Glutamatergic neuron (in vitro differentiated cells): ENCODE results near the gene IQCK. TPM values are rescaled to one million over a fixed set of nuclear protein-coding genes. Genes with fewer than 3 reads are reported as not detected.
A peak's percentile ranks its signal among the peaks of the same experiment; 100 is the strongest.

ENCODE experiments used
- DNase-seq: peaks from one replicate; pipeline ENCODE4 v3.0.0; 2022
- H3K27ac Mint-ChIP-seq: one replicate; pipeline ENCODE4 v1.8.0; 2020; ENCODE audit warnings: mild to moderate bottlenecking, mixed read lengths, inconsistent platforms; ENCODE audit not compliant: unreplicated experiment
- H3K27me3 Mint-ChIP-seq: one replicate; pipeline ENCODE4 v1.8.0; 2020; ENCODE audit warnings: mild to moderate bottlenecking, moderate library complexity, mixed read lengths, inconsistent platforms; ENCODE audit not compliant: unreplicated experiment
- H3K36me3 Mint-ChIP-seq: one replicate; pipeline ENCODE4 v1.8.0; 2020; ENCODE audit warnings: mild to moderate bottlenecking, mixed read lengths, inconsistent platforms; ENCODE audit not compliant: unreplicated experiment
- H3K4me1 Mint-ChIP-seq: one replicate; pipeline ENCODE4 v1.8.0; 2020; ENCODE audit warnings: mild to moderate bottlenecking, low read depth, mixed read lengths, inconsistent platforms; ENCODE audit not compliant: unreplicated experiment
- H3K4me3 Mint-ChIP-seq: one replicate; pipeline ENCODE4 v1.8.0; 2020; ENCODE audit warnings: mild to moderate bottlenecking, mixed read lengths, inconsistent platforms; ENCODE audit not compliant: unreplicated experiment
- H3K9me3 Mint-ChIP-seq: one replicate; pipeline ENCODE4 v1.8.0; 2020; ENCODE audit warnings: mild to moderate bottlenecking, moderate library complexity, mixed read lengths, inconsistent platforms; ENCODE audit not compliant: unreplicated experiment
- total RNA-seq: library from RNA; stranded (reverse); fragmentation: NEBNext Ultra II Directional; extraction: Animal tissue kit (Norgen Biotek cat#: 25700); gene quantifications from one replicate; pipeline ENCODE4 v1.2.1, GENCODE V29; 2021; ENCODE audit not compliant: unreplicated experiment
- TF ChIP-seq, protein P1 (sequence below): fragments of 200-600 bp; sonication (generic); IDR thresholded peaks from one replicate; pipeline ENCODE4 v1.5.0; 2021; ENCODE audit not compliant: partially characterized antibody, unreplicated experiment

IQCK gene
- total RNA-seq, 1 donor from 2014 or later = 5.1 TPM

DNA sequence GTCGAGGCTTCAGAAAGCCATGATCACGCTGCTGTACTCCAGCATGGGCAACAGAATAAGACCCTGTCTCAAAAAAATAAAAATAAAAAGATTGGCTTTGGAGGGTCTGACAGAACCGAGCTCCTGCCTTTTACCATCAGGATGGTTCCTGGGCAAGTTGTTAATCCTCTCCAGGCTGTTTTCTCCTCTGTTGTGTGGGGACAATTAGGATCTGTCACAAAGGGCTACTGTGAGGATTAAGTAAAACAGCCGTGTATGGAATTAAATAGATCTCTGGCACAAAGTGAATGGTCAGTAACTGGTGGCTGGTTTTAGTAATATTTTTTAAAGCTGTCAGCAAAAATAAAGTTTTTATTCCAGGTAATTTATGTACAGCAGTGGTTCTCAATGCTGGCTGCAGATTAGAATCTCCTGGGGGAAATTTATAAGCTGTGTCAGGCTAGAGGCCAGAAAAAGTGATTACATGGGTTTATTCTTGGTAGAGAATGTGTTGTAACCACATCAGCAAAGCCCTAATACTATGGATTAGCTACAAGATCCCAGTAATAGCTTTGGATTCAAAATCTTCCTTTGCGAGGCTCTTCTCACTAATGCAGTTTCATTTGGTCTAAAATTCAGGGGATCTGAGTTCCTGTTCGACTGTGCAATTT lies 119.4 kb downstream of the IQCK start:
- TF ChIP-seq, protein P1, sequence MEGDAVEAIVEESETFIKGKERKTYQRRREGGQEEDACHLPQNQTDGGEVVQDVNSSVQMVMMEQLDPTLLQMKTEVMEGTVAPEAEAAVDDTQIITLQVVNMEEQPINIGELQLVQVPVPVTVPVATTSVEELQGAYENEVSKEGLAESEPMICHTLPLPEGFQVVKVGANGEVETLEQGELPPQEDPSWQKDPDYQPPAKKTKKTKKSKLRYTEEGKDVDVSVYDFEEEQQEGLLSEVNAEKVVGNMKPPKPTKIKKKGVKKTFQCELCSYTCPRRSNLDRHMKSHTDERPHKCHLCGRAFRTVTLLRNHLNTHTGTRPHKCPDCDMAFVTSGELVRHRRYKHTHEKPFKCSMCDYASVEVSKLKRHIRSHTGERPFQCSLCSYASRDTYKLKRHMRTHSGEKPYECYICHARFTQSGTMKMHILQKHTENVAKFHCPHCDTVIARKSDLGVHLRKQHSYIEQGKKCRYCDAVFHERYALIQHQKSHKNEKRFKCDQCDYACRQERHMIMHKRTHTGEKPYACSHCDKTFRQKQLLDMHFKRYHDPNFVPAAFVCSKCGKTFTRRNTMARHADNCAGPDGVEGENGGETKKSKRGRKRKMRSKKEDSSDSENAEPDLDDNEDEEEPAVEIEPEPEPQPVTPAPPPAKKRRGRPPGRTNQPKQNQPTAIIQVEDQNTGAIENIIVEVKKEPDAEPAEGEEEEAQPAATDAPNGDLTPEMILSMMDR = no peak
- Mint-ChIP-seq H3K36me3 (no peaks in the 10 kb centered on the region), H3K4me1 (peaks cover 11% of the 10 kb centered on the region), H3K9me3 (no peaks in the 10 kb centered on the region), H3K4me3 (no peak overlapping the region), H3K27ac (no peak overlapping the region), H3K27me3 (peaks cover 8% of the 10 kb centered on the region)
- DNase-seq = no peak

DNA sequence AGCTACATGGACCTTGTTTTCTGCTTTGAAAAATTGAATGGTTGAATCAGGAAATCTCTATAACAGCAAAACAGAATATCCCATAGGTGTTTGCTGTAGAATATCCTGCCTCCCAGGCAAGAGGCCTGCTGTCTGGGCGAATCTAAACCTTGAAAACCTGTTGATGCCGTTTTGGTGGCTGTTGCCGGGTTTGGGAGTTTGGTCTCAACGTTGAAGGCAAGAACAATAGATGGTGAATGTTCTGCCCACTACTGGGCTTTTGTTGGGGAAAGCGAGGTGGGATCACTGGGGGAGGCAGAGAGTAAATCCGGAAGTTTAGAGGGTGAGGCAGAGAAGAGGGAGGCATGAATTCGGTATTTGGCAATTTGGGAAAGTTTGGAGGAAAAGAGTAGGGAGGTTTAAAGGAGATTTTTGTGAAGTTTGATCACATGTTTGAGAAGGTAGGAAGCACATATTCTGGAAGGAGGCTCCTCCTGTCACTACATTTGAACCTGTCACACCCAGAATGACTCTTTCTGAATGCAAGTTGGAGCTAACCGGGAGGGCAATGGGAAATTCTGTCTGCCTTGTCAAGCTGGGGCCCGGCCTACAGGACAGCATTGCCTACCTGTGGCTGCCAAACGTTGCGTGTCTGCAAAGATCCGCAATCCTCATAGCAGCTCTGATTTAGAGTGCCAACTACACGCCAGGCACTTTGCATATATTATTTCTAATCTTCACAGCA lies 120.1 kb downstream of the IQCK start:
- Mint-ChIP-seq H3K4me3 (no peak overlapping the region), H3K27me3 (peaks cover 6% of the 10 kb centered on the region), H3K27ac (no peak overlapping the region), H3K36me3 (no peaks in the 10 kb centered on the region), H3K9me3 (no peaks in the 10 kb centered on the region), H3K4me1 (peaks cover 16% of the 10 kb centered on the region)
- TF ChIP-seq, protein P1 = no peak
- no peak for DNase-seq

DNA sequence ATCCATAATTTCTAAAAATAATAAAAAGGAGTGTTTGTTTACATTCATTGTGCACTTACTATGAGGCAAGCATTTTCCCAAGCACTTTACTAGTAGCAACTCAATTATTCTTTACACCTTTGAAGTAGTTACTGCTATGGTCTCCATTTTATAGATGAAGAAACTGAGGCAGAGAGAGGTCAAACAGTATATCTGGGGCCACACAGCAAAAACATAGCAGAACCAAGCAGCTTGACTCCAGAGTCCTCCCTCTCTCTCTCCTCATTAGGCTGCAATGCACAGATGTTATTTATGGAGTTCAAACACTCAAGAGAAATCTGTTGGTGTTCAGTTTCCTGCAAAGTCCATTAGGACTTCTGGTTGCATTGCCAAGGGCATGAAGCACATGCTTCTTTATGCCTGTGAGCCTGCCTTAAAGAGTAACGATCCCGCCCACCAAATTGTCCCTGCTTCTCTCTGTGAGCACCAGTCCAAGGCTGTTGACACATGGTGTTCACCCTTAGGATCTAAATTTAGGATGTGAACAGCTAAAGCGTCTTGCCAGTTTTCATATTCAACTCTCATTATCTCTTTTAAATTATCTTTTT lies 122.5 kb downstream of the IQCK start:
- TF ChIP-seq, protein P1 = no peak
- Mint-ChIP-seq H3K4me1 (peaks cover 21% of the 10 kb centered on the region), H3K27me3 (peaks cover 6% of the 10 kb centered on the region), H3K36me3 (no peaks in the 10 kb centered on the region), H3K4me3 (no peak overlapping the region), H3K9me3 (no peaks in the 10 kb centered on the region), H3K27ac (peak overlapping the region; percentile 60)
- peak; percentile 38 for DNase-seq

DNA sequence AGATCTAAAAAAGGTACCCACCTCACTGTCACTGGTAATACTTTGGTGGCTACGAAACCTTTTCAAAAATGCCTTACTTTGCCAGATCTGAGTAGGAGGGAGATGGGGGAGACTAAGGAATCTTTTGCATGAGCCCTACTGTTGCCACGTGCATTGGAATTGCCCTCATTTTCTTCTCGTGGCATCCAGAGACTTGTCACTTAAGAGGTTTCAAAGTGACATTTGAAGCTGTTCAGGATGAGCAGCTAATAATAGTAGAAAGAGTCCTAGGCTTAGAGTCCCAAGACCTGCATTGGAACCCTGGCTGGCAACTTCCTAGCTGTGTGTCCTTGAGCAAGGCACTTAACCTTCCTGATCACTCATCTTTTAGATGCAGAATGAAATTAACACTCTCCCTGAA lies 123.1 kb downstream of the IQCK start:
- peaks cover 6% of the 10 kb centered on the region for H3K27me3 Mint-ChIP-seq
- peak overlapping the region; percentile 60 for H3K27ac Mint-ChIP-seq
- H3K9me3 Mint-ChIP-seq = no peaks in the 10 kb centered on the region
- no peak for DNase-seq
- peaks cover 21% of the 10 kb centered on the region for H3K4me1 Mint-ChIP-seq
- no peaks in the 10 kb centered on the region for H3K36me3 Mint-ChIP-seq
- TF ChIP-seq, protein P1 = no peak
- H3K4me3 Mint-ChIP-seq = no peak overlapping the region
